Ishikawa (cell line): ENCODE data around the gene TXNDC2.

Experiments used
- CEBPB ChIP-seq: IDR thresholded peaks from 2 replicates; pipeline ENCODE4 v1.6.1; 2012
- EGR1 ChIP-seq: IDR thresholded peaks from 2 replicates; pipeline ENCODE4 v1.6.1; 2012
- FOXM1 ChIP-seq: IDR thresholded peaks from 2 replicates; pipeline ENCODE4 v1.6.1; 2012; ENCODE audit warnings: low read depth, borderline replicate concordance
- RAD21 ChIP-seq: IDR thresholded peaks from 2 replicates; pipeline ENCODE4 v1.6.1; 2012; ENCODE audit warnings: low read depth
- TCF12 ChIP-seq: IDR thresholded peaks from 2 replicates; pipeline ENCODE4 v1.6.1; 2012; ENCODE audit warnings: low read depth
- USF1 ChIP-seq: IDR thresholded peaks from 2 replicates; pipeline ENCODE4 v1.6.1; 2012
- YY1 ChIP-seq: IDR thresholded peaks from 2 replicates; pipeline ENCODE4 v1.6.1; 2012; ENCODE audit warnings: low read depth
- TF ChIP-seq, protein P1 (sequence below): IDR thresholded peaks from 2 replicates; pipeline ENCODE4 v1.6.1; 2012; ENCODE audit warnings: low read depth, mild to moderate bottlenecking

GRCh38 chr18:9863282-9863681 is 22.5 kb upstream of the TXNDC2 start:
- no peak for TF ChIP-seq YY1
- TF ChIP-seq USF1, result no peak
- TF ChIP-seq, protein P1, sequence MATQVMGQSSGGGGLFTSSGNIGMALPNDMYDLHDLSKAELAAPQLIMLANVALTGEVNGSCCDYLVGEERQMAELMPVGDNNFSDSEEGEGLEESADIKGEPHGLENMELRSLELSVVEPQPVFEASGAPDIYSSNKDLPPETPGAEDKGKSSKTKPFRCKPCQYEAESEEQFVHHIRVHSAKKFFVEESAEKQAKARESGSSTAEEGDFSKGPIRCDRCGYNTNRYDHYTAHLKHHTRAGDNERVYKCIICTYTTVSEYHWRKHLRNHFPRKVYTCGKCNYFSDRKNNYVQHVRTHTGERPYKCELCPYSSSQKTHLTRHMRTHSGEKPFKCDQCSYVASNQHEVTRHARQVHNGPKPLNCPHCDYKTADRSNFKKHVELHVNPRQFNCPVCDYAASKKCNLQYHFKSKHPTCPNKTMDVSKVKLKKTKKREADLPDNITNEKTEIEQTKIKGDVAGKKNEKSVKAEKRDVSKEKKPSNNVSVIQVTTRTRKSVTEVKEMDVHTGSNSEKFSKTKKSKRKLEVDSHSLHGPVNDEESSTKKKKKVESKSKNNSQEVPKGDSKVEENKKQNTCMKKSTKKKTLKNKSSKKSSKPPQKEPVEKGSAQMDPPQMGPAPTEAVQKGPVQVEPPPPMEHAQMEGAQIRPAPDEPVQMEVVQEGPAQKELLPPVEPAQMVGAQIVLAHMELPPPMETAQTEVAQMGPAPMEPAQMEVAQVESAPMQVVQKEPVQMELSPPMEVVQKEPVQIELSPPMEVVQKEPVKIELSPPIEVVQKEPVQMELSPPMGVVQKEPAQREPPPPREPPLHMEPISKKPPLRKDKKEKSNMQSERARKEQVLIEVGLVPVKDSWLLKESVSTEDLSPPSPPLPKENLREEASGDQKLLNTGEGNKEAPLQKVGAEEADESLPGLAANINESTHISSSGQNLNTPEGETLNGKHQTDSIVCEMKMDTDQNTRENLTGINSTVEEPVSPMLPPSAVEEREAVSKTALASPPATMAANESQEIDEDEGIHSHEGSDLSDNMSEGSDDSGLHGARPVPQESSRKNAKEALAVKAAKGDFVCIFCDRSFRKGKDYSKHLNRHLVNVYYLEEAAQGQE, result no peak
- no peak for TF ChIP-seq FOXM1
- no peak for TF ChIP-seq TCF12
- TF ChIP-seq RAD21, result no peak
- no peak for TF ChIP-seq CEBPB
- TF ChIP-seq EGR1, result no peak
